ENCODE results near the gene CDKN2B-AS1. TPM values are rescaled to one million over a fixed set of nuclear protein-coding genes. Genes with fewer than 3 reads are reported as not detected.
"Not testable (repeated sequence)": the region's sequence is repeated elsewhere in the genome, so short reads cannot be mapped to it uniquely, and the experiment has no call there.

The CDKN2B-AS1 gene
- total RNA-seq, 2 experiments from 2014 or later = 4.4 to 5.6 TPM

GRCh38 chr9:22045423-22045822 is 50.8 kb downstream of the CDKN2B-AS1 start:
- Mint-ChIP-seq H3K27ac (no peak overlapping the region), H3K27me3 (peaks cover 56% of the 10 kb centered on the region), H3K9me3 (no peaks in the 10 kb centered on the region), H3K36me3 (ENCODE audit: low read depth) (peaks cover 10% of the 10 kb centered on the region), H3K4me3 (no peak overlapping the region), H3K4me1 (peaks cover 45% of the 10 kb centered on the region)
- POLR2A ChIA-PET = interaction anchor here (0.6 kb wide), 1 partner anchor 49 kb away, joined by 4 read pairs; no protein-coding TSS in a partner anchor
- CTCF ChIA-PET = no interaction called here
- DNase-seq = no peak

- POLR2A ChIA-PET = no interaction called here
- no peaks in the 10 kb centered on the region for H3K9me3 Mint-ChIP-seq
- H3K36me3 Mint-ChIP-seq (ENCODE audit: low read depth) = peaks cover 17% of the 10 kb centered on the region
- CTCF ChIA-PET = no interaction called here
- no peak overlapping the region for H3K4me3 Mint-ChIP-seq
- H3K27me3 Mint-ChIP-seq = peaks cover 51% of the 10 kb centered on the region
- H3K4me1 Mint-ChIP-seq = peaks cover 44% of the 10 kb centered on the region
- DNase-seq = no peak
- no peak overlapping the region for H3K27ac Mint-ChIP-seq
Observed at GRCh38 chr9:22046243-22046885, 51.8 kb downstream of the CDKN2B-AS1 start.

- peaks cover 52% of the 10 kb centered on the region for H3K4me1 Mint-ChIP-seq
- no peak overlapping the region for H3K27ac Mint-ChIP-seq
- CTCF ChIA-PET = interaction anchor here (1.0 to 1.3 kb wide), 3 partner anchors 8 to 39 kb away, joined by 3 to 5 read pairs (median 4); partner anchors contain the start of gene CDKN2B
- DNase-seq = no peak
- peaks cover 22% of the 10 kb centered on the region for H3K36me3 Mint-ChIP-seq (ENCODE audit: low read depth)
- POLR2A ChIA-PET = no interaction called here
- no peaks in the 10 kb centered on the region for H3K9me3 Mint-ChIP-seq
- peaks cover 43% of the 10 kb centered on the region for H3K27me3 Mint-ChIP-seq
- no peak overlapping the region for H3K4me3 Mint-ChIP-seq
Observed at GRCh38 chr9:22047596-22047995, 53.0 kb downstream of the CDKN2B-AS1 start.

GRCh38 chr9:22049411-22049810 is 54.8 kb downstream of the CDKN2B-AS1 start:
- POLR2A ChIA-PET = interaction anchor here (0.6 kb wide), 1 partner anchor 31 kb away, joined by 4 read pairs; no protein-coding TSS in a partner anchor
- no peak overlapping the region for H3K4me3 Mint-ChIP-seq
- no peak overlapping the region for H3K27ac Mint-ChIP-seq
- H3K9me3 Mint-ChIP-seq = no peaks in the 10 kb centered on the region
- peaks cover 67% of the 10 kb centered on the region for H3K4me1 Mint-ChIP-seq
- H3K27me3 Mint-ChIP-seq = peaks cover 32% of the 10 kb centered on the region
- peaks cover 22% of the 10 kb centered on the region for H3K36me3 Mint-ChIP-seq (ENCODE audit: low read depth)
- CTCF ChIA-PET = interaction anchor here (1.0 kb wide), 1 partner anchor 236 kb away, joined by 3 read pairs; no protein-coding TSS in a partner anchor
- DNase-seq = no peak

- ChIA-PET POLR2A (interaction anchor here (0.6 kb wide), 1 partner anchor 121 kb away, joined by 3 read pairs; no protein-coding TSS in a partner anchor), CTCF (interaction anchor here (0.6 kb wide), 1 partner anchor 12 kb away, joined by 3 read pairs; no protein-coding TSS in a partner anchor)
- peaks cover 55% of the 10 kb centered on the region for H3K4me1 Mint-ChIP-seq
- H3K36me3 Mint-ChIP-seq (ENCODE audit: low read depth) = peaks cover 24% of the 10 kb centered on the region
- DNase-seq = peak; percentile 21
- H3K27ac Mint-ChIP-seq = peak overlapping the region; percentile 64
- H3K27me3 Mint-ChIP-seq = peaks cover 31% of the 10 kb centered on the region
- H3K4me3 Mint-ChIP-seq = peak overlapping the region; percentile 19
- no peaks in the 10 kb centered on the region for H3K9me3 Mint-ChIP-seq
Observed at GRCh38 chr9:22050924-22051323, 56.3 kb downstream of the CDKN2B-AS1 start.

- Mint-ChIP-seq H3K4me3 (no peak overlapping the region), H3K36me3 (ENCODE audit: low read depth) (peaks cover 29% of the 10 kb centered on the region), H3K27me3 (peaks cover 21% of the 10 kb centered on the region), H3K27ac (peak overlapping the region; percentile 6), H3K9me3 (no peaks in the 10 kb centered on the region), H3K4me1 (peaks cover 46% of the 10 kb centered on the region)
- ChIA-PET POLR2A (no interaction called here), CTCF (interaction anchor here (0.8 to 1.6 kb wide), 4 partner anchors 11 to 15 kb away, joined by 4 to 5 read pairs (median 4); no protein-coding TSS in a partner anchor)
- peak; percentile 33 for DNase-seq
Observed at GRCh38 chr9:22052376-22052945, 57.9 kb downstream of the CDKN2B-AS1 start.

- H3K4me3 Mint-ChIP-seq = no peak overlapping the region
- H3K9me3 Mint-ChIP-seq = peaks cover 1% of the 10 kb centered on the region
- H3K27ac Mint-ChIP-seq = peak overlapping the region; percentile 6
- peaks cover 30% of the 10 kb centered on the region for H3K36me3 Mint-ChIP-seq (ENCODE audit: low read depth)
- POLR2A ChIA-PET = no interaction called here
- H3K27me3 Mint-ChIP-seq = peaks cover 20% of the 10 kb centered on the region
- DNase-seq = no peak
- CTCF ChIA-PET = interaction anchor here (0.6 to 1.6 kb wide), 5 partner anchors 11 to 45 kb away, joined by 3 to 5 read pairs (median 4); no protein-coding TSS in a partner anchor
- peaks cover 47% of the 10 kb centered on the region for H3K4me1 Mint-ChIP-seq
Observed at GRCh38 chr9:22053178-22053577, 58.6 kb downstream of the CDKN2B-AS1 start.

GRCh38 chr9:22054076-22054475 is 59.5 kb downstream of the CDKN2B-AS1 start:
- Mint-ChIP-seq H3K4me3 (no peak overlapping the region), H3K4me1 (peaks cover 48% of the 10 kb centered on the region), H3K9me3 (peaks cover 10% of the 10 kb centered on the region), H3K27me3 (peaks cover 19% of the 10 kb centered on the region), H3K36me3 (ENCODE audit: low read depth) (peaks cover 33% of the 10 kb centered on the region), H3K27ac (no peak overlapping the region)
- no peak for DNase-seq
- POLR2A ChIA-PET = no interaction called here
- CTCF ChIA-PET = interaction anchor here (1.2 to 1.6 kb wide), 2 partner anchors 13 to 16 kb away, joined by 4 read pairs; no protein-coding TSS in a partner anchor

- Mint-ChIP-seq H3K27me3 (peaks cover 17% of the 10 kb centered on the region), H3K36me3 (ENCODE audit: low read depth) (peaks cover 32% of the 10 kb centered on the region), H3K27ac (no peak overlapping the region), H3K9me3 (peaks cover 10% of the 10 kb centered on the region), H3K4me1 (peaks cover 46% of the 10 kb centered on the region), H3K4me3 (no peak overlapping the region)
- POLR2A ChIA-PET = no interaction called here
- no peak for DNase-seq
- CTCF ChIA-PET = no interaction called here
Observed at GRCh38 chr9:22054529-22054928, 59.9 kb downstream of the CDKN2B-AS1 start.

GRCh38 chr9:22055090-22055489 is 60.5 kb downstream of the CDKN2B-AS1 start:
- H3K9me3 Mint-ChIP-seq = peaks cover 10% of the 10 kb centered on the region
- peaks cover 45% of the 10 kb centered on the region for H3K4me1 Mint-ChIP-seq
- ChIA-PET CTCF (no interaction called here), POLR2A (no interaction called here)
- peaks cover 32% of the 10 kb centered on the region for H3K36me3 Mint-ChIP-seq (ENCODE audit: low read depth)
- no peak for DNase-seq
- H3K4me3 Mint-ChIP-seq = no peak overlapping the region
- H3K27me3 Mint-ChIP-seq = peaks cover 17% of the 10 kb centered on the region
- no peak overlapping the region for H3K27ac Mint-ChIP-seq

GRCh38 chr9:22056402-22056801 is 61.8 kb downstream of the CDKN2B-AS1 start:
- no peak for DNase-seq
- H3K9me3 Mint-ChIP-seq = peaks cover 10% of the 10 kb centered on the region
- CTCF ChIA-PET = interaction anchor here (1.0 kb wide), 1 partner anchor 8 kb away, joined by 3 read pairs; no protein-coding TSS in a partner anchor
- peaks cover 33% of the 10 kb centered on the region for H3K4me1 Mint-ChIP-seq
- H3K4me3 Mint-ChIP-seq = no peak overlapping the region
- H3K36me3 Mint-ChIP-seq (ENCODE audit: low read depth) = peaks cover 22% of the 10 kb centered on the region
- peaks cover 23% of the 10 kb centered on the region for H3K27me3 Mint-ChIP-seq
- H3K27ac Mint-ChIP-seq = no peak overlapping the region
- POLR2A ChIA-PET = no interaction called here

GRCh38 chr9:22057972-22058371 is 63.4 kb downstream of the CDKN2B-AS1 start:
- peaks cover 17% of the 10 kb centered on the region for H3K36me3 Mint-ChIP-seq (ENCODE audit: low read depth)
- H3K4me3 Mint-ChIP-seq, POLR2A ChIA-PET, DNase-seq, CTCF ChIA-PET, H3K27ac Mint-ChIP-seq: not testable (repeated sequence)
- peaks cover 31% of the 10 kb centered on the region for H3K27me3 Mint-ChIP-seq
- H3K9me3 Mint-ChIP-seq = peaks cover 10% of the 10 kb centered on the region
- H3K4me1 Mint-ChIP-seq = peaks cover 18% of the 10 kb centered on the region

- Mint-ChIP-seq H3K4me1 (peaks cover 33% of the 10 kb centered on the region), H3K27ac (no peak overlapping the region), H3K9me3 (peaks cover 10% of the 10 kb centered on the region), H3K4me3 (no peak overlapping the region), H3K27me3 (peaks cover 31% of the 10 kb centered on the region), H3K36me3 (ENCODE audit: low read depth) (peaks cover 26% of the 10 kb centered on the region)
- POLR2A ChIA-PET = no interaction called here
- CTCF ChIA-PET = no interaction called here
- no peak for DNase-seq
Observed at GRCh38 chr9:22060831-22061383, 66.3 kb downstream of the CDKN2B-AS1 start.

Data from activated CD4-positive, alpha-beta T cell treated with anti-CD3 and anti-CD28 coated beads, Interleukin-2, amount 10 ng/mL, durations not matched to agents 7 days and 5 days (primary cell).